HEK293 (cell line): Measurements from ENCODE around the gene AZGP1.

ENCODE experiments used
- CTCF ChIA-PET: fragments of 350-600 bp; formaldehyde crosslinking; extraction: SDS; loops from one replicate; lab custom pipeline; 2021; ENCODE audit warnings: antibody characterized with exemption; lab: Yijun Ruan, JAX
- POLR2A ChIA-PET: fragments of 300-600 bp; formaldehyde crosslinking; extraction: SDS; loops from one replicate; lab custom pipeline; 2020; ENCODE audit warnings: antibody characterized with exemption, inconsistent platforms; lab: Yijun Ruan, JAX
- H3K27ac ChIP-seq: fragments of 200-500 bp; sonication (Bioruptor generic); 2 replicates; pipeline ENCODE4 v1.5.1; 2014; ENCODE audit warnings: low read depth, low read length, control low read depth, inconsistent platforms; ENCODE audit errors: extremely low read depth
- H3K36me3 ChIP-seq, 2 experiments: fragments of 200-500 bp in 1 of 2; sonication (Bioruptor generic) in 1 of 2; 1 replicate in 1 of 2; 2 replicates in 1 of 2; pipeline ENCODE4 v1.5.1; 2014 to 2017; ENCODE audit warnings: inconsistent platforms in 2 of 2, low read length in 2 of 2; ENCODE audit not compliant: control insufficient read depth in 2 of 2, insufficient read depth in 1 of 2
- H3K4me1 ChIP-seq: fragments of 200-500 bp; sonication (Bioruptor generic); 2 replicates; pipeline ENCODE4 v1.5.1; 2014; ENCODE audit warnings: mild to moderate bottlenecking, low read length, inconsistent platforms; ENCODE audit not compliant: control insufficient read depth, insufficient read depth
- H3K4me3 ChIP-seq: 2 replicates; pipeline ENCODE4 v1.5.1; 2011; ENCODE audit warnings: low read depth, mild to moderate bottlenecking, control low read depth, low read length, moderate library complexity
- H3K9me3 ChIP-seq: fragments of 200-500 bp; sonication (Bioruptor generic); 2 replicates; pipeline ENCODE4 v1.5.1; 2014; ENCODE audit warnings: low read depth, low read length, inconsistent platforms; ENCODE audit not compliant: control insufficient read depth, insufficient read depth
- KLF1 ChIP-seq: fragments of 450-650 bp; formaldehyde crosslinking; IDR thresholded peaks from 2 replicates; pipeline ENCODE4 v1.5.1; 2016; ENCODE audit warnings: missing biosample characterization, missing genetic modification characterization
- KLF17 ChIP-seq: fragments of 450-650 bp; formaldehyde crosslinking; IDR thresholded peaks from 2 replicates; pipeline ENCODE4 v1.5.1; 2016; ENCODE audit warnings: missing biosample characterization, missing genetic modification characterization
- PRDM4 ChIP-seq: fragments of 450-650 bp; formaldehyde crosslinking; IDR thresholded peaks from 2 replicates; pipeline ENCODE4 v1.5.1; 2017; ENCODE audit warnings: missing biosample characterization, missing genetic modification characterization
- PRDM6 ChIP-seq: fragments of 450-650 bp; formaldehyde crosslinking; IDR thresholded peaks from 2 replicates; pipeline ENCODE4 v1.5.1; 2017; ENCODE audit warnings: missing biosample characterization, missing genetic modification characterization
- TCF7L2 ChIP-seq: IDR thresholded peaks from 2 replicates; pipeline ENCODE4 v1.6.1; 2011; ENCODE audit warnings: low read depth, mild to moderate bottlenecking, inconsistent platforms, low read length, moderate library complexity, borderline replicate concordance
- ZFHX2 ChIP-seq: fragments of 450-650 bp; formaldehyde crosslinking; conservative IDR thresholded peaks from 2 replicates; pipeline ENCODE4 v1.5.1; 2016; ENCODE audit warnings: missing biosample characterization, missing genetic modification characterization
- ZNF146 ChIP-seq: fragments of 450-650 bp; formaldehyde crosslinking; IDR thresholded peaks from 2 replicates; pipeline ENCODE4 v1.5.1; 2016; ENCODE audit warnings: missing biosample characterization, missing genetic modification characterization
- ZNF248 ChIP-seq: fragments of 450-650 bp; formaldehyde crosslinking; IDR thresholded peaks from 2 replicates; pipeline ENCODE4 v1.5.1; 2017; ENCODE audit warnings: missing biosample characterization, missing genetic modification characterization
- ZNF302 ChIP-seq: fragments of 450-650 bp; formaldehyde crosslinking; IDR thresholded peaks from 2 replicates; pipeline ENCODE4 v1.5.1; 2016; ENCODE audit warnings: missing biosample characterization, missing genetic modification characterization, low read depth
- ZNF366 ChIP-seq: fragments of 450-650 bp; formaldehyde crosslinking; conservative IDR thresholded peaks from 2 replicates; pipeline ENCODE4 v1.5.1; 2016; ENCODE audit warnings: missing biosample characterization, missing genetic modification characterization
- ZNF37A ChIP-seq: fragments of 450-650 bp; IDR thresholded peaks from 2 replicates; pipeline ENCODE4 v1.5.1; 2018; ENCODE audit warnings: missing biosample characterization, missing genetic modification characterization
- ZNF394 ChIP-seq: fragments of 450-650 bp; formaldehyde crosslinking; IDR thresholded peaks from 2 replicates; pipeline ENCODE4 v1.5.1; 2016; ENCODE audit warnings: missing biosample characterization, missing genetic modification characterization, mild to moderate bottlenecking, moderate library complexity, borderline replicate concordance
- ZNF707 ChIP-seq: fragments of 450-650 bp; formaldehyde crosslinking; IDR thresholded peaks from 2 replicates; pipeline ENCODE4 v1.5.1; 2016; ENCODE audit warnings: missing biosample characterization, missing genetic modification characterization
- ZNF776 ChIP-seq: fragments of 450-650 bp; formaldehyde crosslinking; IDR thresholded peaks from 2 replicates; pipeline ENCODE4 v1.5.0; 2017; ENCODE audit warnings: missing biosample characterization, missing genetic modification characterization, borderline replicate concordance
- ZNF837 ChIP-seq: fragments of 450-650 bp; formaldehyde crosslinking; IDR thresholded peaks from 2 replicates; pipeline ENCODE4 v1.5.1; 2016; ENCODE audit warnings: missing biosample characterization, missing genetic modification characterization
- ZSCAN18 ChIP-seq: fragments of 450-650 bp; formaldehyde crosslinking; IDR thresholded peaks from 2 replicates; pipeline ENCODE4 v1.5.1; 2016; ENCODE audit warnings: missing biosample characterization, missing genetic modification characterization
- ZSCAN4 ChIP-seq: fragments of 450-650 bp; formaldehyde crosslinking; IDR thresholded peaks from 2 replicates; pipeline ENCODE4 v1.5.1; 2017; ENCODE audit warnings: missing biosample characterization, missing genetic modification characterization

AZGP1 gene

GRCh38 chr7:99947608-99948007, 28.2 kb downstream of the AZGP1 start (continued):
- TF ChIP-seq ZNF248 (tag by site-specific recombination) (no peak), ZNF366 (tag by site-specific recombination) (no peak), KLF17 (tag by site-specific recombination) (no peak), ZNF394 (tag by site-specific recombination) (no peak)

- CTCF ChIA-PET: interaction anchor here (0.6 to 1.6 kb wide), 2 partner anchors 45 to 49 kb away, joined by 3 to 4 read pairs; no protein-coding TSS in a partner anchor
- Histone ChIP-seq H3K4me1 (no peaks in the 10 kb centered on the region), H3K27ac (no peak overlapping the region), H3K4me3 (no peak overlapping the region), H3K9me3 (no peaks in the 10 kb centered on the region), H3K36me3 (no peaks in the 10 kb centered on the region)
- TF ChIP-seq PRDM4 (tag by site-specific recombination) (no peak), ZNF776 (tag by site-specific recombination) (no peak), ZFHX2 (tag by site-specific recombination) (no peak), ZNF302 (tag by site-specific recombination) (no peak), PRDM6 (tag by site-specific recombination) (no peak), ZNF707 (tag by site-specific recombination) (no peak), ZNF37A (no peak), TCF7L2 (no peak), KLF17 (tag by site-specific recombination) (no peak), ZNF837 (tag by site-specific recombination) (no peak), ZSCAN18 (tag by site-specific recombination) (no peak), ZNF146 (tag by site-specific recombination) (no peak), KLF1 (tag by site-specific recombination) (no peak), ZSCAN4 (no peak)
- POLR2A ChIA-PET: no interaction called here
These were observed 31.2 kb downstream of the AZGP1 start for GRCh38 chr7:99944497-99945070.
